Spleen (tissue), 11 donors: ENCODE data around the gene MRPL49. TPM values are rescaled to one million over a fixed set of nuclear protein-coding genes. Genes with fewer than 3 reads are reported as not detected.

ENCODE experiments used
- DNase-seq: peaks from one replicate; pipeline ENCODE4 v3.0.0-alpha.2; 2020
- H3K27ac ChIP-seq, 8 donors: fragments of 200-600 bp; sonication (generic) in 7 of 8; 1 replicate in 4 of 8; 2 replicates in 4 of 8; pipeline versions ENCODE4 v1.5.0 to v1.8.0; 2016 to 2021; ENCODE audit warnings: inconsistent platforms in 4 of 8, mild to moderate bottlenecking in 4 of 8, moderate library complexity in 1 of 8
- H3K27me3 ChIP-seq, 7 donors: fragments of 200-600 bp; sonication (generic) in 6 of 7; replicated peaks in 1 of 7; 1 replicate in 4 of 7; 2 replicates in 3 of 7; pipeline versions ENCODE4 v1.5.0 to v1.8.0; 2016 to 2021; ENCODE audit warnings: inconsistent platforms in 3 of 7, mild to moderate bottlenecking in 1 of 7
- H3K36me3 ChIP-seq, 6 donors: fragments of 200-600 bp; sonication (generic) in 5 of 6; 1 replicate in 4 of 6; 2 replicates in 2 of 6; pipeline versions ENCODE4 v1.5.0 to v1.8.0; 2016 to 2021; ENCODE audit warnings: inconsistent platforms in 2 of 6
- H3K4me1 ChIP-seq, 6 donors: fragments of 200-600 bp; sonication (generic) in 5 of 6; 1 replicate in 3 of 6; 2 replicates in 3 of 6; pipeline versions ENCODE4 v1.5.0 to v1.8.0; 2016 to 2021; ENCODE audit warnings: inconsistent platforms in 3 of 6
- H3K4me3 ChIP-seq, 8 donors: fragments of 200-600 bp; sonication (generic) in 7 of 8; 1 replicate in 4 of 8; 2 replicates in 4 of 8; pipeline versions ENCODE4 v1.5.0 to v1.8.0; 2016 to 2021; ENCODE audit warnings: inconsistent platforms in 4 of 8, mild to moderate bottlenecking in 4 of 8, moderate library complexity in 2 of 8
- H3K9me3 ChIP-seq, 8 donors: fragments of 200-600 bp; sonication (generic) in 7 of 8; 1 replicate in 4 of 8; 2 replicates in 4 of 8; pipeline versions ENCODE4 v1.5.0 to v1.8.0; 2016 to 2021; ENCODE audit warnings: inconsistent platforms in 4 of 8
- POLR2A ChIP-seq, 3 donors: fragments of 450-650 bp; IDR thresholded peaks; one replicate each; pipeline ENCODE4 v1.5.1; 2017; ENCODE audit warnings: antibody characterized with exemption in 3 of 3, mild to moderate bottlenecking in 1 of 3
- POLR2AphosphoS5 ChIP-seq, 3 donors: sonication (generic); formaldehyde crosslinking; IDR thresholded peaks; one replicate each; pipeline ENCODE4 v1.5.1; 2017; ENCODE audit warnings: antibody characterized with exemption in 3 of 3
- WGBS, 5 donors: extraction: QIAGEN DNeasy Blood & Tissue Kit in 3 of 5; methylation state at CpG; one replicate each; pipeline versions ENCODE4 v1.1.5 to v1.1.7; 2013 to 2018; 5-methylcytosine and 5-hydroxymethylcytosine counted together
- intact Hi-C: fragments of 100-400 bp; cut with DNase I; formaldehyde crosslinking; loops from one replicate; pipeline ENCODE4 v1.15.0; 2023; ENCODE audit warnings: low total_unique reads
- polyA plus RNA-seq, 3 donors: library from polyadenylated mRNA; stranded (reverse); fragments of 200-250 nt; gene quantifications; one replicate each; pipeline ENCODE4 v1.2.1, GENCODE V29; 2013
- total RNA-seq, 7 donors: library from RNA; depleted of rRNA in 3 of 7; stranded (reverse); fragments of >200 nt in 3 of 7; fragmentation: NEBNext Ultra II Directional in 4 of 7; extraction: Animal tissue kit (Norgen Biotek cat#: 25700) in 4 of 7; gene quantifications; one replicate each; pipeline versions ENCODE4 v1.1.0 to v1.2.1, GENCODE V29; 2016 to 2021
- TF ChIP-seq, protein P1 (sequence below), 11 experiments: fragments of 200-600 bp in 7 of 11; fragments of 450-650 bp in 4 of 11; sonication (generic) in 4 of 11; IDR thresholded peaks in 8 of 11; conservative IDR thresholded peaks in 3 of 11; 1 replicate in 7 of 11; 2 replicates in 4 of 11; pipeline versions ENCODE4 v1.4.0 to v1.8.0; 2016 to 2021; ENCODE audit warnings: antibody characterized with exemption in 11 of 11, inconsistent platforms in 4 of 11, mild to moderate bottlenecking in 1 of 11
- donor health status: healthy with polysubstance abuse.
- donor health status: DM: no; HTN: no; CAD: no; lungs with moderate emphysema.
- donor health status: DM: no; HTN: no; CAD: no.
- donor health status: Bipolar disorder and iron deficiency.
- donor health status: healthy.
- donor health status: DM: no; HTN: no; CAD: no.
- donor health status: DM: yes; HTN: yes; CAD: no.

MRPL49 gene
- total and polyA plus RNA-seq, 10 donors = 20.0 to 51.2 (median 40.1) TPM

DNA sequence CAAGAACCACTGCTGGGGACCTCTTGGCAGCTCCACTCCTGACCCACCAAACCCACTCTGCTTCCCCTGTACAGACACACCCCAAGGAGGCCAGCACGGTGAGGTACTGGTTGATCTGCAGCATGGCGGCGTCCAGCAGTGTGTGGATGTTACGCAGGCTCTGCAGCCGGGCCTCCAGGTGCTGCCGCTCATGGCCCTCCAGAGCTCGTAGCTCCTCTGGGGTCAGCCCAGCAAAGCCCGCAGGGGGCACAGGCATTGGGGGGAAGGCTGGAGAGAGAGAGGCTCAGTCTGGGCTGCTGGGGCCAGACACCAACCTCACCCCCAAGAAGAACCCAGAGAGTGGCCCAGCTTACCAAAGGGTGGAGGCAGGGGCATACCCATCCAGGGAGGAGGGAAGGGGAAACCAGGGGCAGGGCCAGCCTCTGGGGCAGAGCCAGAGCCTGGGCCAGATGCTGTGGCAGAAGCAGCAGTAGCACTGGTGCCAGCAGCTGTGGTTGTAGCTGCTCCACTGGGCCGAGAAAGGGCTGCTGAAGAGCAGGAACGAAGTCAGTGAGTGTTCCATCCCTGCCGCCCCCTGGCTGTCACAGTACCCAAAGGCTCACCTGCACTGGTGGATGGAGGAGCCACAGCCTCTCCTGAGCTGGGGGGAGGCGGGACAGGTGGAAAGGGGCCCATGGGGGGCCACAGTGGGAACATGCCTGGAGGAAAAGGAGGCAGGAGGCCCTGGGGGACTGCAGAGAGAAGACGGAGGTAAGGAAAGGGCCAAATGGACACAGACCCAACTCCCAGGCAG, 7.7 kb downstream of the MRPL49 start:
- H3K9me3 ChIP-seq = no peaks in the 10 kb centered on the region
- H3K27me3 ChIP-seq = no peaks in the 10 kb centered on the region
- H3K4me1 ChIP-seq = peaks cover 31 to 77% (median 47%) of the 10 kb centered on the region in 6 donors
- 84 to 91% (median 87%) methylated on average over 7 to 13 of the region's 13 CpGs for WGBS, 5 donors
- H3K36me3 ChIP-seq = peaks cover 14 to 82% (median 80%) of the 10 kb centered on the region in 6 donors
- DNase-seq = peak; percentile 82
- intact Hi-C loops = no loop called here
- H3K4me3 ChIP-seq = peak overlapping the region in 2 of 8 donors; percentile 6 to 77
- TF ChIP-seq POLR2AphosphoS5 (IDR thresholded peaks at IDR 0.05) (peak; percentile 51 to 65 (median 65)), POLR2A (IDR thresholded peaks at IDR 0.05) (no peak)
- TF ChIP-seq, protein P1, sequence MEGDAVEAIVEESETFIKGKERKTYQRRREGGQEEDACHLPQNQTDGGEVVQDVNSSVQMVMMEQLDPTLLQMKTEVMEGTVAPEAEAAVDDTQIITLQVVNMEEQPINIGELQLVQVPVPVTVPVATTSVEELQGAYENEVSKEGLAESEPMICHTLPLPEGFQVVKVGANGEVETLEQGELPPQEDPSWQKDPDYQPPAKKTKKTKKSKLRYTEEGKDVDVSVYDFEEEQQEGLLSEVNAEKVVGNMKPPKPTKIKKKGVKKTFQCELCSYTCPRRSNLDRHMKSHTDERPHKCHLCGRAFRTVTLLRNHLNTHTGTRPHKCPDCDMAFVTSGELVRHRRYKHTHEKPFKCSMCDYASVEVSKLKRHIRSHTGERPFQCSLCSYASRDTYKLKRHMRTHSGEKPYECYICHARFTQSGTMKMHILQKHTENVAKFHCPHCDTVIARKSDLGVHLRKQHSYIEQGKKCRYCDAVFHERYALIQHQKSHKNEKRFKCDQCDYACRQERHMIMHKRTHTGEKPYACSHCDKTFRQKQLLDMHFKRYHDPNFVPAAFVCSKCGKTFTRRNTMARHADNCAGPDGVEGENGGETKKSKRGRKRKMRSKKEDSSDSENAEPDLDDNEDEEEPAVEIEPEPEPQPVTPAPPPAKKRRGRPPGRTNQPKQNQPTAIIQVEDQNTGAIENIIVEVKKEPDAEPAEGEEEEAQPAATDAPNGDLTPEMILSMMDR (IDR thresholded peaks at IDR 0.05 in 8 of 11, conservative IDR thresholded peaks at IDR 0.05 in 3 of 11) = peak in 5 of 11 experiments; percentile 10 to 42 (median 25)
- H3K27ac ChIP-seq = peak overlapping the region in 4 of 8 donors; percentile 92 to 100 (median 96)

DNA sequence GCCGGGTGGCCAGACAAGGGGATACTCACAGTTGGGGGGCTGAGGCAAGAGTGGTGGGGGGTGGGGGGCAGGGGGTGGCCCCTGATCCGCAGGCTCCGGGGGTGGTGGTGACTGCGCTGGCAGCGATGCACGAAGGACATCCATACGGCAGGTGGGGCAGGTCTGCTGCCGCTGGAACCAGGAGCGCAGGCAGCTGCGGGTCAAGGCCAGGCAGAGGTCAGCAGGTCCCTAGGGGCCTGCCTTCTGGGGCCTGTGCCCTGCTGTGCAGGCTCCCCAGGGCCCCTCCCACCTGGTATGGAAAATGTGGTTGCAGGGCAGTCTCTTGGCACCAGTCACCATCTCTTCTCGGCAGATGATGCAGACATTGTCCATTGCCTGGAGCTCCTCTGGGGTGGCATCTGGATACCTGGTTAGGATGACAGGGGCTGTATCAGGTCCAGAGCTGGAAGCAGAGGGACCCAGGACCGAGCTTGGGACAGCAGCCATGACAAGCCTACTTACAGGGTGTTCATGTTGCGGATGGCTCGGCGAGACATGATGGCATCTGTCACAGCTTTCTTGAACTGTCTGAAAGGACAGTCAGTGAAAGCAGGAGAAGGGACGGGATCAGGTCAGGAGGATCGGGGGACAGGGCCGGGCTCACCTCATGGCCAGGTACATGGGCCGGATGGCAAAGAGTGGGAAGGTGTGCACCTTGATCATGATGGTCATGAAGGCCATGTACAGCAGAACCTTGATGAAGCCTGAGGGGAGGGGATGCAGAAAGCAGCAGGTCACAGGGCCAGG, 8.7 kb downstream of the MRPL49 start:
- H3K27me3 ChIP-seq = no peaks in the 10 kb centered on the region
- no peaks in the 10 kb centered on the region for H3K9me3 ChIP-seq
- peak; percentile 77 for DNase-seq
- peak overlapping the region in 4 of 8 donors; percentile 4 to 95 (median 84) for H3K4me3 ChIP-seq
- H3K36me3 ChIP-seq = peaks cover 14 to 72% (median 70%) of the 10 kb centered on the region in 6 donors
- H3K27ac ChIP-seq = peak overlapping the region in 5 of 8 donors; percentile 7 to 100 (median 95)
- TF ChIP-seq POLR2A (IDR thresholded peaks at IDR 0.05) (no peak), POLR2AphosphoS5 (IDR thresholded peaks at IDR 0.05) (peak in 1 of 3 donors; percentile 26)
- TF ChIP-seq, protein P1 (IDR thresholded peaks at IDR 0.05 in 8 of 11, conservative IDR thresholded peaks at IDR 0.05 in 3 of 11) = no peak
- H3K4me1 ChIP-seq = peaks cover 36 to 82% (median 54%) of the 10 kb centered on the region in 6 donors
- WGBS, 5 donors = 81 to 84% (median 82%) methylated on average over 9 to 19 of the region's 19 CpGs
- intact Hi-C loops = no loop called here

DNA sequence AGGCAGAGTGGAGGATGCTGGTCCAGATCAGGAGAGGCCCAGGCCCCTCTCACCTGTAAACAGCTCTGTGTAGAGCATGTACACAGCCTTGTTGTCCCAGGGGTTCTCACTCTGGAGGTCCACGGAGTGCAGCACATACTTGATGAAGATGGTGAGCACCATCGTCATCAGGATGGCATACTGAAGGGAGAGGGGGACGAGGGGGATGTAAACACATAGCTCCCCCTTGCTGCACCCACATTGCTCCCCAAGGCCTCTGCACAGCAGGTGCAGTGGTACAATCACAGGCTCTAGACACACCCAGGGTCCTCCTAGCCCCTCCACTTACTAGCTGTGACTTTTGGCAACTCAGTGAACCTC, 9.3 kb downstream of the MRPL49 start:
- Histone ChIP-seq H3K4me1 (peaks cover 38 to 86% (median 58%) of the 10 kb centered on the region in 6 donors), H3K36me3 (peaks cover 14 to 67% (median 64%) of the 10 kb centered on the region in 6 donors), H3K27ac (peak overlapping the region in 5 of 8 donors; percentile 9 to 100 (median 95)), H3K9me3 (no peaks in the 10 kb centered on the region), H3K27me3 (no peaks in the 10 kb centered on the region), H3K4me3 (peak overlapping the region in 4 of 8 donors; percentile 4 to 95 (median 84))
- intact Hi-C loops = no loop called here
- TF ChIP-seq POLR2A (IDR thresholded peaks at IDR 0.05) = no peak
- TF ChIP-seq, protein P1 (IDR thresholded peaks at IDR 0.05 in 8 of 11, conservative IDR thresholded peaks at IDR 0.05 in 3 of 11) = no peak
- TF ChIP-seq POLR2AphosphoS5 (IDR thresholded peaks at IDR 0.05) = no peak
- DNase-seq = no peak
- WGBS, 5 donors = 50 to 88% (median 77%) methylated on average over 3 of the region's 3 CpGs
